Neural cell (in vitro differentiated cells): ENCODE results near the gene SYT1. TPM values are rescaled to one million over a fixed set of nuclear protein-coding genes. Genes with fewer than 3 reads are reported as not detected.

Experiments used
- H2AFZ ChIP-seq: fragments of 200-600, 300-800 bp; sonication (generic), shearing (Covaris generic); 2 replicates; pipeline ENCODE4 v1.6.0; 2014; ENCODE audit warnings: low read depth, mild to moderate bottlenecking, antibody characterized with exemption, low read length, moderate library complexity
- H3F3A ChIP-seq: fragments of 200-600 bp; shearing (Covaris generic); 2 replicates; pipeline ENCODE4 v1.6.1; 2016; ENCODE audit warnings: mild to moderate bottlenecking, moderate library complexity, mixed read lengths, antibody characterized with exemption, low read length; ENCODE audit not compliant: insufficient read depth, poor library complexity, severe bottlenecking
- H3K27ac ChIP-seq: fragments of 200-600, 300-800 bp; sonication (generic), shearing (Covaris generic); 2 replicates; pipeline ENCODE4 v1.5.1; 2014; ENCODE audit warnings: mild to moderate bottlenecking, low read length, moderate library complexity
- H3K27me3 ChIP-seq: fragments of 300-800, 200-600 bp; sonication (generic), shearing (Covaris generic); 2 replicates; pipeline ENCODE4 v1.6.0; 2014; ENCODE audit warnings: mild to moderate bottlenecking, low read depth, low read length, moderate library complexity; ENCODE audit not compliant: insufficient read depth
- H3K36me3 ChIP-seq: fragments of 300-800, 200-600 bp; sonication (generic), shearing (Covaris generic); 2 replicates; pipeline ENCODE4 v1.5.1; 2014; ENCODE audit warnings: mild to moderate bottlenecking, antibody characterized with exemption, low read length, moderate library complexity; ENCODE audit not compliant: insufficient read depth
- H3K4me2 ChIP-seq: fragments of 300-800, 200-600 bp; sonication (generic), shearing (Covaris generic); 2 replicates; pipeline ENCODE4 v1.6.0; 2014; ENCODE audit warnings: mild to moderate bottlenecking, low read length
- H3K4me3 ChIP-seq: fragments of 300-800, 200-600 bp; sonication (generic), shearing (Covaris generic); 2 replicates; pipeline ENCODE4 v1.5.1; 2014; ENCODE audit warnings: mild to moderate bottlenecking, low read length, moderate library complexity
- H3K79me2 ChIP-seq: fragments of 200-600 bp; shearing (Covaris generic); replicated peaks from 2 replicates; pipeline ENCODE4 v1.6.0; 2014; ENCODE audit warnings: mild to moderate bottlenecking, low read length, moderate library complexity; ENCODE audit not compliant: insufficient read depth
- H3K9ac ChIP-seq: fragments of 300-800, 200-600 bp; sonication (generic), shearing (Covaris generic); 2 replicates; pipeline ENCODE4 v1.6.1; 2016; ENCODE audit warnings: mild to moderate bottlenecking, low read length, mixed read lengths
- H3K9me2 ChIP-seq: fragments of 200-600 bp; shearing (Covaris generic); 2 replicates; pipeline ENCODE4 v1.6.1; 2016; ENCODE audit warnings: mild to moderate bottlenecking, low read length, mixed read lengths; ENCODE audit not compliant: insufficient read depth
- H3K9me3 ChIP-seq: fragments of 200-600, 300-800 bp; sonication (generic), shearing (Covaris generic); 2 replicates; pipeline ENCODE4 v1.6.1; 2016; ENCODE audit warnings: mild to moderate bottlenecking, mixed run types, low read length, moderate library complexity, mixed read lengths
- H4K20me1 ChIP-seq: fragments of 200-600 bp; shearing (Covaris generic); 2 replicates; pipeline ENCODE4 v1.6.1; 2016; ENCODE audit warnings: mild to moderate bottlenecking, mixed run types; ENCODE audit not compliant: insufficient read depth
- EP300 ChIP-seq: fragments of 450-650 bp; conservative IDR thresholded peaks from 2 replicates; pipeline ENCODE4 v1.6.1; 2014; ENCODE audit warnings: antibody characterized with exemption, mild to moderate bottlenecking, moderate library complexity; ENCODE audit not compliant: poor library complexity, severe bottlenecking
- EZH2 ChIP-seq: fragments of 200-600, 300-800 bp; shearing (Covaris generic), sonication (generic); IDR thresholded peaks from 2 replicates; pipeline ENCODE4 v1.6.1; 2014; ENCODE audit warnings: antibody characterized with exemption, low read length, borderline replicate concordance, mild to moderate bottlenecking; ENCODE audit not compliant: insufficient read depth, poor library complexity, severe bottlenecking
- MXI1 ChIP-seq: fragments of 450-650 bp; conservative IDR thresholded peaks from 2 replicates; pipeline ENCODE4 v1.6.1; 2014; ENCODE audit warnings: antibody characterized with exemption, mild to moderate bottlenecking; ENCODE audit not compliant: poor library complexity, severe bottlenecking
- POLR2AphosphoS5 ChIP-seq: IDR thresholded peaks from 2 replicates; pipeline ENCODE4 v1.6.1; 2012
- RAD21 ChIP-seq: fragments of 450-650 bp; conservative IDR thresholded peaks from 2 replicates; pipeline ENCODE4 v1.6.1; 2014; ENCODE audit warnings: antibody characterized with exemption, mild to moderate bottlenecking, moderate library complexity
- SMC3 ChIP-seq: fragments of 450-650 bp; conservative IDR thresholded peaks from 2 replicates; pipeline ENCODE4 v1.6.1; 2014; ENCODE audit warnings: antibody characterized with exemption, mild to moderate bottlenecking, moderate library complexity; ENCODE audit not compliant: poor library complexity
- TAF1 ChIP-seq: IDR thresholded peaks from 2 replicates; pipeline ENCODE4 v1.6.1; 2012; ENCODE audit warnings: low read depth
- polyA plus RNA-seq: library from polyadenylated mRNA; depleted of rRNA; stranded (reverse); fragments of >200 nt; gene quantifications from 2 replicates; pipeline ENCODE4 v1.2.3, GENCODE V29; 2014
- TF ChIP-seq, protein P1 (sequence below): IDR thresholded peaks from 2 replicates; pipeline ENCODE4 v1.6.1; 2012; ENCODE audit warnings: borderline replicate concordance
- TF ChIP-seq, protein P2 (sequence below): fragments of 450-650 bp; IDR thresholded peaks from 2 replicates; pipeline ENCODE4 v1.5.1; 2014; ENCODE audit warnings: antibody characterized with exemption, mild to moderate bottlenecking, moderate library complexity; ENCODE audit not compliant: poor library complexity, severe bottlenecking

Gene SYT1
- polyA plus RNA-seq, 1 donor from 2014 or later: 103 TPM

DNA sequence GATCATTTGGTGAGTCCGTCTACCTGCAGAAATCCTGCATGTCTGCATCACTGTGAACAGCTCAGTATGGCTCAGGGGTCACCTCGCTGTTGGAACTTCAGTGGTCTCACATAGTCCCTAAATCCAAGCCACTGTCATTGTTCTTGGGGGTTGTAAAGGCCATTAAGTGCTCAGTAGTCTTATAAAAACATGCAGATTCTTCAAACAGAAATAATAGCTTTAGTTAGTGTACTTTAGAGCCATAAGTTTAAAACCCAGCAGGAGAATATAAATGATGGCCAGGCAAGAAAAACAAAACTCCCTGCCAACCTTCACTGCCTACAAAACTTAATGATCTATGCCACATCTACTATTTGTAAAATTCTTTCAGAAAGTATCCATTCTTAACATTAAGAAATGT lies 396.3 kb downstream of the SYT1 start:
- H3F3A ChIP-seq: no peaks in the 10 kb centered on the region
- no peak overlapping the region for H3K4me2 ChIP-seq
- no peaks in the 10 kb centered on the region for H4K20me1 ChIP-seq
- no peak overlapping the region for H3K4me3 ChIP-seq
- no peak overlapping the region for H2AFZ ChIP-seq
- H3K9ac ChIP-seq: no peak overlapping the region
- TF ChIP-seq RAD21 (no peak), MXI1 (no peak), EZH2 (no peak), EP300 (no peak), POLR2AphosphoS5 (no peak), SMC3 (no peak), TAF1 (no peak)
- TF ChIP-seq, protein P1, sequence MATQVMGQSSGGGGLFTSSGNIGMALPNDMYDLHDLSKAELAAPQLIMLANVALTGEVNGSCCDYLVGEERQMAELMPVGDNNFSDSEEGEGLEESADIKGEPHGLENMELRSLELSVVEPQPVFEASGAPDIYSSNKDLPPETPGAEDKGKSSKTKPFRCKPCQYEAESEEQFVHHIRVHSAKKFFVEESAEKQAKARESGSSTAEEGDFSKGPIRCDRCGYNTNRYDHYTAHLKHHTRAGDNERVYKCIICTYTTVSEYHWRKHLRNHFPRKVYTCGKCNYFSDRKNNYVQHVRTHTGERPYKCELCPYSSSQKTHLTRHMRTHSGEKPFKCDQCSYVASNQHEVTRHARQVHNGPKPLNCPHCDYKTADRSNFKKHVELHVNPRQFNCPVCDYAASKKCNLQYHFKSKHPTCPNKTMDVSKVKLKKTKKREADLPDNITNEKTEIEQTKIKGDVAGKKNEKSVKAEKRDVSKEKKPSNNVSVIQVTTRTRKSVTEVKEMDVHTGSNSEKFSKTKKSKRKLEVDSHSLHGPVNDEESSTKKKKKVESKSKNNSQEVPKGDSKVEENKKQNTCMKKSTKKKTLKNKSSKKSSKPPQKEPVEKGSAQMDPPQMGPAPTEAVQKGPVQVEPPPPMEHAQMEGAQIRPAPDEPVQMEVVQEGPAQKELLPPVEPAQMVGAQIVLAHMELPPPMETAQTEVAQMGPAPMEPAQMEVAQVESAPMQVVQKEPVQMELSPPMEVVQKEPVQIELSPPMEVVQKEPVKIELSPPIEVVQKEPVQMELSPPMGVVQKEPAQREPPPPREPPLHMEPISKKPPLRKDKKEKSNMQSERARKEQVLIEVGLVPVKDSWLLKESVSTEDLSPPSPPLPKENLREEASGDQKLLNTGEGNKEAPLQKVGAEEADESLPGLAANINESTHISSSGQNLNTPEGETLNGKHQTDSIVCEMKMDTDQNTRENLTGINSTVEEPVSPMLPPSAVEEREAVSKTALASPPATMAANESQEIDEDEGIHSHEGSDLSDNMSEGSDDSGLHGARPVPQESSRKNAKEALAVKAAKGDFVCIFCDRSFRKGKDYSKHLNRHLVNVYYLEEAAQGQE: no peak
- TF ChIP-seq, protein P2, sequence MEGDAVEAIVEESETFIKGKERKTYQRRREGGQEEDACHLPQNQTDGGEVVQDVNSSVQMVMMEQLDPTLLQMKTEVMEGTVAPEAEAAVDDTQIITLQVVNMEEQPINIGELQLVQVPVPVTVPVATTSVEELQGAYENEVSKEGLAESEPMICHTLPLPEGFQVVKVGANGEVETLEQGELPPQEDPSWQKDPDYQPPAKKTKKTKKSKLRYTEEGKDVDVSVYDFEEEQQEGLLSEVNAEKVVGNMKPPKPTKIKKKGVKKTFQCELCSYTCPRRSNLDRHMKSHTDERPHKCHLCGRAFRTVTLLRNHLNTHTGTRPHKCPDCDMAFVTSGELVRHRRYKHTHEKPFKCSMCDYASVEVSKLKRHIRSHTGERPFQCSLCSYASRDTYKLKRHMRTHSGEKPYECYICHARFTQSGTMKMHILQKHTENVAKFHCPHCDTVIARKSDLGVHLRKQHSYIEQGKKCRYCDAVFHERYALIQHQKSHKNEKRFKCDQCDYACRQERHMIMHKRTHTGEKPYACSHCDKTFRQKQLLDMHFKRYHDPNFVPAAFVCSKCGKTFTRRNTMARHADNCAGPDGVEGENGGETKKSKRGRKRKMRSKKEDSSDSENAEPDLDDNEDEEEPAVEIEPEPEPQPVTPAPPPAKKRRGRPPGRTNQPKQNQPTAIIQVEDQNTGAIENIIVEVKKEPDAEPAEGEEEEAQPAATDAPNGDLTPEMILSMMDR: no peak
- no peaks in the 10 kb centered on the region for H3K79me2 ChIP-seq
- H3K27me3 ChIP-seq: no peaks in the 10 kb centered on the region
- H3K36me3 ChIP-seq: no peaks in the 10 kb centered on the region
- no peaks in the 10 kb centered on the region for H3K9me3 ChIP-seq
- no peaks in the 10 kb centered on the region for H3K9me2 ChIP-seq
- H3K27ac ChIP-seq: no peak overlapping the region

DNA sequence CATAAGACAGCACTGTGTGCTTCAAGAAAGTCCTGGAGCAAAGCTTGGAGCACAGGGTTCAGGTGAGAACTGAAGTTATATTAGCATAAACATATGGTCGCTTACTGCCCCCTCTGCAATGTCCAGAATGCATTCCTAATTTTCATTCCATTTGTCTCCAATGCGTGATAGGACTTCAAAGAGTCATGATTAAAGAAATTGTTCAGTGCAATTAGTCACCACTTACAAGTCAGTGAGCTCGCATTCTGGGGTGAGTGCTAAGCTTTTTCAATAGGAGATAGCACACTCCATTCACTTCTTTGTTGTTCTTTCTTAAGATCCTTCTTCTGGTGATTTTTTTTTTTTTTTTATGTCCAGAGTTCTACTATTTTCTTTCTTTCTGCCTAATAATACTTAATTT lies 398.4 kb downstream of the SYT1 start:
- H3K4me3 ChIP-seq: no peak overlapping the region
- no peak overlapping the region for H3K4me2 ChIP-seq
- H3K9ac ChIP-seq: no peak overlapping the region
- H3K79me2 ChIP-seq: no peaks in the 10 kb centered on the region
- no peaks in the 10 kb centered on the region for H3K9me2 ChIP-seq
- no peaks in the 10 kb centered on the region for H3K36me3 ChIP-seq
- H3K9me3 ChIP-seq: no peaks in the 10 kb centered on the region
- TF ChIP-seq TAF1 (no peak), POLR2AphosphoS5 (no peak), MXI1 (no peak), RAD21 (no peak), SMC3 (no peak)
- no peaks in the 10 kb centered on the region for H3K27me3 ChIP-seq
- no peak overlapping the region for H2AFZ ChIP-seq
- H3K27ac ChIP-seq: no peak overlapping the region
- H3F3A ChIP-seq: no peaks in the 10 kb centered on the region
- H4K20me1 ChIP-seq: no peaks in the 10 kb centered on the region
